Left ventricle myocardium inferior (tissue), 1 donor: Measurements from ENCODE around the gene MOB4. TPM values are rescaled to one million over a fixed set of nuclear protein-coding genes. Genes with fewer than 3 reads are reported as not detected.

ENCODE experiments used
- DNase-seq: peaks from one replicate; pipeline ENCODE4 v3.0.0-alpha.2; 2020
- H3K27ac ChIP-seq: fragments of 200-600 bp; replicated peaks from 2 replicates; pipeline ENCODE4 v1.8.0; 2021
- H3K27me3 ChIP-seq: fragments of 200-600 bp; 2 replicates; pipeline ENCODE4 v1.8.0; 2021; ENCODE audit warnings: low read depth
- H3K36me3 ChIP-seq: fragments of 200-600 bp; 2 replicates; pipeline ENCODE4 v1.8.0; 2021
- H3K4me1 ChIP-seq: fragments of 200-600 bp; 2 replicates; pipeline ENCODE4 v1.8.0; 2021
- H3K4me3 ChIP-seq: fragments of 200-600 bp; 2 replicates; pipeline ENCODE4 v1.8.0; 2021; ENCODE audit warnings: mild to moderate bottlenecking, moderate library complexity
- H3K9me3 ChIP-seq: fragments of 200-600 bp; replicated peaks from 2 replicates; pipeline ENCODE4 v1.8.0; 2021
- intact Hi-C: fragments of 100-400 bp; cut with micrococcal nuclease; formaldehyde crosslinking; loops from one replicate; pipeline ENCODE4 v1.11.0; 2022
- total RNA-seq: library from RNA; stranded (reverse); fragmentation: NEBNext Ultra II Directional; extraction: Animal tissue kit (Norgen Biotek cat#: 25700); gene quantifications from one replicate; pipeline ENCODE4 v1.2.1, GENCODE V29; 2021
- TF ChIP-seq, protein P1 (sequence below): fragments of 200-600 bp; IDR thresholded peaks from 2 replicates; pipeline ENCODE4 v1.8.0; 2021; ENCODE audit warnings: antibody characterized with exemption, mild to moderate bottlenecking, borderline replicate concordance
- donor health status: DM: no; HTN: yes; CAD: no; lungs with severe emphysema.

MOB4 gene
- total RNA-seq, 1 donor from 2014 or later, result 35.7 TPM

DNA sequence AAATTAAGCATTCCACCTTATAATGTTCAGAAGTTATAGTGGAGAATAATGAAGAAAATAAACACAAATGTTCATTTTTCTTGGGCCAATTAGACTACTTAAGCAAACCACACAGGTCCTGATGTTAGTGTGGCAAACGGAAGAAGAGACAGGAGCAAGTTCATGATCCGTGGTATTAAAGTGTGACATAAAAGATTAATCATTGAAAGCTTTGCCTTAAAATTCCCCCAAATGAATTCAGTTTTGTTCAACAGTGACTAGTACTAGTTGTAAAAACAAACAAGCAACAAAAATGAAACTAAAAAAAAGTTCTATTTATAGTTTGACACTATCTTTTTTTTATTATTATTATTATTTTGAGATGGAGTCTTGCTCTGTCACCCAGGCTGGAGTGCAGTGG is 85.9 kb downstream of the MOB4 start:
- Histone ChIP-seq H3K9me3 (peaks cover 6% of the 10 kb centered on the region), H3K4me3 (no peak overlapping the region), H3K36me3 (no peaks in the 10 kb centered on the region), H3K27me3 (no peaks in the 10 kb centered on the region), H3K4me1 (no peaks in the 10 kb centered on the region), H3K27ac (no peak overlapping the region)
- no peak for DNase-seq
- intact Hi-C loops, result no loop called here
- TF ChIP-seq, protein P1, sequence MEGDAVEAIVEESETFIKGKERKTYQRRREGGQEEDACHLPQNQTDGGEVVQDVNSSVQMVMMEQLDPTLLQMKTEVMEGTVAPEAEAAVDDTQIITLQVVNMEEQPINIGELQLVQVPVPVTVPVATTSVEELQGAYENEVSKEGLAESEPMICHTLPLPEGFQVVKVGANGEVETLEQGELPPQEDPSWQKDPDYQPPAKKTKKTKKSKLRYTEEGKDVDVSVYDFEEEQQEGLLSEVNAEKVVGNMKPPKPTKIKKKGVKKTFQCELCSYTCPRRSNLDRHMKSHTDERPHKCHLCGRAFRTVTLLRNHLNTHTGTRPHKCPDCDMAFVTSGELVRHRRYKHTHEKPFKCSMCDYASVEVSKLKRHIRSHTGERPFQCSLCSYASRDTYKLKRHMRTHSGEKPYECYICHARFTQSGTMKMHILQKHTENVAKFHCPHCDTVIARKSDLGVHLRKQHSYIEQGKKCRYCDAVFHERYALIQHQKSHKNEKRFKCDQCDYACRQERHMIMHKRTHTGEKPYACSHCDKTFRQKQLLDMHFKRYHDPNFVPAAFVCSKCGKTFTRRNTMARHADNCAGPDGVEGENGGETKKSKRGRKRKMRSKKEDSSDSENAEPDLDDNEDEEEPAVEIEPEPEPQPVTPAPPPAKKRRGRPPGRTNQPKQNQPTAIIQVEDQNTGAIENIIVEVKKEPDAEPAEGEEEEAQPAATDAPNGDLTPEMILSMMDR, result no peak

Other genes starting within 250 kb of the MOB4 start
- gene ANKRD44, start 205.3 kb upstream of the MOB4 start, total RNA-seq, result 7.1 TPM
- gene SF3B1, start 81.0 kb upstream of the MOB4 start, total RNA-seq, result 143 TPM
- 28.2 TPM for gene COQ10B, start 62.5 kb upstream of the MOB4 start, total RNA-seq
- 143 TPM for gene HSPD1, start 16.2 kb upstream of the MOB4 start, total RNA-seq
- 120 TPM for gene HSPE1, start 15.7 kb upstream of the MOB4 start, total RNA-seq
- 5.6 TPM for gene RFTN2, start 159.5 kb downstream of the MOB4 start, total RNA-seq
- gene MARS2, start 189.3 kb downstream of the MOB4 start, total RNA-seq, result 7.2 TPM